Measurements from ENCODE around the gene PIGC.

The PIGC gene

GRCh38 chr1:172477216-172477615 is 33.3 kb upstream of the PIGC start:
- no peak overlapping the region for H3K4me3 ChIP-seq (ENCODE audit: low read length)
- DNase-seq (ENCODE audit: low read depth), result peak; percentile 51

DNA sequence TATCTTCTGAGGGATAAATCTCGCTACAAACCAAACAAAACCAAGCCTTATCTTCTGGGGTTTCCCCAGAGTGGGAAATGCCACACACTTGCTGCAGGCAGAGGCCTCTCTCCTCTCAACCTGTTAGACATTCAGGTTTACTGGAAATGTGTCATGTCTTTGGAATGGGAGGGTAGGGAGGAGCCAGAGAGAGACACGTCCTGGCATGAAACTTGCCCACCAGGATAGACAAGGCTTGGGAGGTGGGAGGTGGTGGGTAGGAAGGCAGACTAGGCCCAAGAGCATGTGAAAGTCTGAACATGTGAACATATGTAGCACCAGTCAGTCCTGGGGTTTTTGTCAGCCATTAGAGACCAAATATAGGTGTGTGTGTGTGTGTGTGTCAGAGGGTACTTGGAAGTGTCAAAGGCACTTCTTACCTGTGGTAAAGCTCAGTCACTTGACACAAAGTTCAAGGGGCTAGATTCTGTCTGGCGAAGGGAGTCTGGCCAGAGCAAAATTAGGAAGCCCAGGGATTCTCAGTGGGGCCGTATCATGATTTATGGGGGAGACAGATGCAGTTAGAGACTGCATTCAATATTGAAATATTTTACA is 32.4 kb upstream of the PIGC start:
- peak; percentile 99 for DNase-seq (ENCODE audit: low read depth)
- TF ChIP-seq, protein P1, sequence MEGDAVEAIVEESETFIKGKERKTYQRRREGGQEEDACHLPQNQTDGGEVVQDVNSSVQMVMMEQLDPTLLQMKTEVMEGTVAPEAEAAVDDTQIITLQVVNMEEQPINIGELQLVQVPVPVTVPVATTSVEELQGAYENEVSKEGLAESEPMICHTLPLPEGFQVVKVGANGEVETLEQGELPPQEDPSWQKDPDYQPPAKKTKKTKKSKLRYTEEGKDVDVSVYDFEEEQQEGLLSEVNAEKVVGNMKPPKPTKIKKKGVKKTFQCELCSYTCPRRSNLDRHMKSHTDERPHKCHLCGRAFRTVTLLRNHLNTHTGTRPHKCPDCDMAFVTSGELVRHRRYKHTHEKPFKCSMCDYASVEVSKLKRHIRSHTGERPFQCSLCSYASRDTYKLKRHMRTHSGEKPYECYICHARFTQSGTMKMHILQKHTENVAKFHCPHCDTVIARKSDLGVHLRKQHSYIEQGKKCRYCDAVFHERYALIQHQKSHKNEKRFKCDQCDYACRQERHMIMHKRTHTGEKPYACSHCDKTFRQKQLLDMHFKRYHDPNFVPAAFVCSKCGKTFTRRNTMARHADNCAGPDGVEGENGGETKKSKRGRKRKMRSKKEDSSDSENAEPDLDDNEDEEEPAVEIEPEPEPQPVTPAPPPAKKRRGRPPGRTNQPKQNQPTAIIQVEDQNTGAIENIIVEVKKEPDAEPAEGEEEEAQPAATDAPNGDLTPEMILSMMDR (IDR thresholded peaks at IDR 0.05; ENCODE audit: insufficient read depth, low read depth, low read length, missing control alignments), result peak; percentile 7
- no peak overlapping the region for H3K4me3 ChIP-seq (ENCODE audit: low read length)

More at GRCh38 chr1:172477216-172477615, 33.3 kb upstream of the PIGC start:
- TF ChIP-seq, protein P1 (IDR thresholded peaks at IDR 0.05; ENCODE audit: insufficient read depth, low read depth, low read length, missing control alignments), result no peak

DNA sequence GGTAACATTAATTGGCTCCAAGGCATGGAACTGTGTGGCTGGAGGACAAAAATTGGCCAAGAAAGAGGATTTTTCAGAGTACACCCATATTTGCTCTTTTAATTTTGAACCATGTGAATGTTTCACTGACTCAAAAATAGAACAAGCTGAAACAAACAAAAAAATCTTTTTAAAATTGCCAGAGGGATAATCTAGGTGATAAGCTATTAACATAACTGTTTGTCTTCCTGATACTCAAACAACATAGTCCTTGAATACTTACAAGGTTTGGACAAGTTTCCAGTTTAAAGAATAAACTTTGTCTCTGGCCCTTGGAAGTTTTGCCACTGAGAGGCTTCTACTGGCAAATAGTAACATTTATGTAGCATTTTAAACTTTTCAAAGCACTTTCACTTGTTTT is 30.0 kb upstream of the PIGC start:
- TF ChIP-seq, protein P1 (IDR thresholded peaks at IDR 0.05; ENCODE audit: insufficient read depth, low read depth, low read length, missing control alignments), result no peak
- no peak overlapping the region for H3K4me3 ChIP-seq (ENCODE audit: low read length)
- DNase-seq (ENCODE audit: low read depth), result no peak

DNA sequence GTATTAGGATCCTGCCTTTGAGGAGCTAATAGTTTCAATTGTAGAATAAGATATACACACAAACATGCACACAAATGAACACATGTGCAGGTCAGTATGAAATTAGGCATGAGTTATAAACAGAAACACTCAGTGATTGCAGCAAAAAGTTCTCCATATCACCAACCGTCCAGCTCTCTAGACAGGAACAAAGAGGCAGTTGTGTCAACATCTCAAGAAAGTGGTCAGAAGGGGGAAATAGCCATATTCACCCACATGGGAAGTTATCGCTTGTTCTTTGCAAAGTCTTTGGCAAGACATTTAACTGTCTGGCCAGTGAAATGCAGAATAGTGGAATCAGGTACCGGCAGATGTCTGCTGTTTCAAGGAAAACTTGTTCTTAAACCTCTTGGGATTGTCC is 29.4 kb upstream of the PIGC start:
- no peak for DNase-seq (ENCODE audit: low read depth)
- no peak overlapping the region for H3K4me3 ChIP-seq (ENCODE audit: low read length)
- TF ChIP-seq, protein P1 (IDR thresholded peaks at IDR 0.05; ENCODE audit: insufficient read depth, low read depth, low read length, missing control alignments), result no peak

DNA sequence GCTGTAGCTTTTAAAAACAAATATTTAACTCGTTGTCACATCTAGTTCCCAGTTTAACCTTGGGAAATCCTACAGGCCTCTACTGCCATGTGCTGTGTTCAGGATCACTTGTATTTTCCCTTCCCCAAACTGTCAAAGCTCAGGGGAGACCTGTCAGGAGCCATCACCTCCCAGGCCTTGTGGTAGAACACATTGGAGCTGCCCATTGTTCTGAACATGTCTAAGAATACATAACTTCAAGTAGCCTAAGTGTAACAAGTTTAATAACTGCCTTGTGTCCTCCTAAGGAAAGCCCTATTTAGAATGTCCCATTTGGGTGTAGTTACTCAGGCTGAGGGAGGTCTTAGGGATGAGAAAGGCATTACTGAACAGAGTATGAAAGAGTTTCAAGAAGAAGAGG is 28.6 kb upstream of the PIGC start:
- TF ChIP-seq, protein P1 (IDR thresholded peaks at IDR 0.05; ENCODE audit: insufficient read depth, low read depth, low read length, missing control alignments), result no peak
- DNase-seq (ENCODE audit: low read depth), result no peak
- H3K4me3 ChIP-seq (ENCODE audit: low read length), result no peak overlapping the region

DNA sequence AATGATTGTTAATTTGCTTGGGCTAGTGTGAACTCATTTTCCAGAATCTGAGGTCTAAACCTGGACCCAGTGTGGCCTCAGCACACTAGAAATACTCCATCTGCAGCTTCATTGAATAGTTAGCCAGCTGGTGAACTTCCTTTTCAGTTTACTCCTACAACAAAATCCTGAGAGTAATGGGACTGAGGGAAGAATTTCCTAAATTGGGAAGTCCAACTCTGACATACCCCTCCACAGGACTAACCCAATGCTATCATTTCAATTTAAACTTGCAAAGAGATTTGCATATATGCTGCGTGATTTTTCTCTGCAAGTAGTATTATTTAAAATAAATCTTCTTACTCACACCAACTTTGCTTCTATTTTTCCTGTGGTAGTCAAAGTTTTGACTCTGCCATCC is 27.8 kb upstream of the PIGC start:
- no peak for DNase-seq (ENCODE audit: low read depth)
- TF ChIP-seq, protein P1 (IDR thresholded peaks at IDR 0.05; ENCODE audit: insufficient read depth, low read depth, low read length, missing control alignments), result no peak
- no peak overlapping the region for H3K4me3 ChIP-seq (ENCODE audit: low read length)

DNA sequence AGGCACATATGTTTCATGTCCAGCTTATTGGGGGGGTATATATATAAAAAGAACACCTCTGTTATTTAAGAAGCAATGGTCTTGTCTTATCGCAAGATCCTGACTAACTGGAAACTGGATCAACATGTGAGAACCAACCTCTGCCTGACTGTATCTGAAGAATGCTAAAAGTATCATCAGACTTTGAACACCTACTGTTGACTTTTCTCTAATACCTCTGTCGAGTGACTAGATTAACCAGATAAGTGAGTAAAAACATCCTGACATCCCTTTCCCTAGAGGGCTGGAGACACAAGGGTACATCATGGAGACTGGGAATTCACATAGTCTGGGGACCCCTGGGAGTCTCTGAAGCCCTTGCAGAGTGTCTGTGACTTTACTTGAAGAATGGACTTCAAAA is 26.3 kb upstream of the PIGC start:
- DNase-seq (ENCODE audit: low read depth), result peak; percentile 22
- TF ChIP-seq, protein P1 (IDR thresholded peaks at IDR 0.05; ENCODE audit: insufficient read depth, low read depth, low read length, missing control alignments), result no peak
- no peak overlapping the region for H3K4me3 ChIP-seq (ENCODE audit: low read length)
